Panc1 (cell line): ENCODE results near the gene GRIK3. TPM values are rescaled to one million over a fixed set of nuclear protein-coding genes. Genes with fewer than 3 reads are reported as not detected.
"Not testable (repeated sequence)": the region's sequence is repeated elsewhere in the genome, so short reads cannot be mapped to it uniquely, and the experiment has no call there.

Experiments
- ATAC-seq: fragments of 200-7000 bp; cut with Tn5 transposase; 2 replicates; pipeline ENCODE4 v1.9.1; 2020; ENCODE audit warnings: mild to moderate bottlenecking, moderate library complexity
- BruUV-seq: library from RNA; stranded (reverse); fragments of 400-500 nt; replicated peaks from 2 replicates; lab custom pipeline; 2021; lab: Mats Ljungman, UMichigan
- CTCF ChIA-PET: fragments of 300-600 bp; sonication (Branson Sonifier 250); formaldehyde crosslinking; loops from one replicate; lab custom pipeline; 2022; ENCODE audit warnings: antibody characterized with exemption; lab: Charles Lee
- POLR2A ChIA-PET: fragments of 300-600 bp; sonication (Branson Sonifier 250); formaldehyde crosslinking; loops from one replicate; lab custom pipeline; 2022; ENCODE audit warnings: antibody characterized with exemption; lab: Charles Lee
- DNase-seq: peaks from one replicate; pipeline ENCODE4 v3.0.0-alpha.2; 2010; ENCODE audit warnings: low read depth, low spot score
- H3K27ac ChIP-seq: 2 replicates; pipeline ENCODE4 v1.5.1; 2011; ENCODE audit warnings: mild to moderate bottlenecking, low read length, inconsistent platforms
- H3K27me3 ChIP-seq: fragments of 200-500 bp; sonication (Bioruptor generic); 2 replicates; pipeline ENCODE4 v1.6.0; 2014; ENCODE audit warnings: low read length, inconsistent platforms; ENCODE audit not compliant: control insufficient read depth, insufficient read depth
- H3K36me3 ChIP-seq: fragments of 200-500 bp; sonication (Bioruptor generic); 2 replicates; pipeline ENCODE4 v1.5.1; 2014; ENCODE audit warnings: inconsistent platforms, mild to moderate bottlenecking, low read length, moderate library complexity; ENCODE audit not compliant: control insufficient read depth, insufficient read depth
- H3K4me1 ChIP-seq: 2 replicates; pipeline ENCODE4 v1.5.1; 2011; ENCODE audit warnings: inconsistent platforms, mild to moderate bottlenecking, low read length, moderate library complexity; ENCODE audit not compliant: control insufficient read depth, insufficient read depth
- H3K4me3 ChIP-seq, 2 experiments: 2 replicates each; pipeline ENCODE4 v1.5.1; 2011 to 2012; ENCODE audit warnings: low read depth in 2 of 2, low read length in 2 of 2, mild to moderate bottlenecking in 2 of 2, inconsistent platforms in 1 of 2, moderate library complexity in 1 of 2
- H3K9me3 ChIP-seq: fragments of 200-500 bp; sonication (Bioruptor generic); 2 replicates; pipeline ENCODE4 v1.5.1; 2014; ENCODE audit warnings: low read depth, mild to moderate bottlenecking, inconsistent platforms, low read length, moderate library complexity; ENCODE audit not compliant: control insufficient read depth, insufficient read depth
- POLR2AphosphoS5 ChIP-seq: IDR thresholded peaks from 2 replicates; pipeline ENCODE4 v1.6.1; 2012; ENCODE audit warnings: mild to moderate bottlenecking, low read depth, low read length, moderate library complexity
- SIN3A ChIP-seq: IDR thresholded peaks from 2 replicates; pipeline ENCODE4 v1.6.1; 2012; ENCODE audit warnings: low read depth, mild to moderate bottlenecking, low read length, moderate library complexity, borderline replicate concordance; ENCODE audit not compliant: insufficient read depth
- TCF7L2 ChIP-seq: IDR thresholded peaks from 2 replicates; pipeline ENCODE4 v1.6.1; 2011; ENCODE audit warnings: mild to moderate bottlenecking, low read depth, low read length, inconsistent platforms
- in situ Hi-C: cut with HindIII; loops from 2 replicates; pipeline ENCODE4 v1.10.0; 2016; ENCODE audit warnings: low sequenced_read_pairs, low pct_unique_long_range_greater_than_20kb
- intact Hi-C: fragments of 100-400 bp; cut with micrococcal nuclease; formaldehyde crosslinking; loops from one replicate; pipeline ENCODE4 v1.10.0; 2022; ENCODE audit not compliant: unreplicated experiment
- total RNA-seq: library from RNA; stranded (reverse); gene quantifications from one replicate; pipeline ENCODE4 v1.2.1, GENCODE V29; 2021; ENCODE audit not compliant: unreplicated experiment
- TF ChIP-seq, protein P1 (sequence below), 2 experiments: IDR thresholded peaks; 2 replicates each; pipeline ENCODE4 v1.6.1; 2011 to 2012; ENCODE audit warnings: low read depth in 2 of 2, control low read depth in 1 of 2, low read length in 1 of 2, mild to moderate bottlenecking in 1 of 2, moderate library complexity in 1 of 2; ENCODE audit not compliant: insufficient read depth in 1 of 2
- TF ChIP-seq, protein P2 (sequence below): fragments of 450-650 bp; IDR thresholded peaks from 2 replicates; pipeline ENCODE4 v1.5.1; 2017; ENCODE audit warnings: mild to moderate bottlenecking

Gene GRIK3
- total RNA-seq, 1 experiment from 2014 or later = not detected

DNA sequence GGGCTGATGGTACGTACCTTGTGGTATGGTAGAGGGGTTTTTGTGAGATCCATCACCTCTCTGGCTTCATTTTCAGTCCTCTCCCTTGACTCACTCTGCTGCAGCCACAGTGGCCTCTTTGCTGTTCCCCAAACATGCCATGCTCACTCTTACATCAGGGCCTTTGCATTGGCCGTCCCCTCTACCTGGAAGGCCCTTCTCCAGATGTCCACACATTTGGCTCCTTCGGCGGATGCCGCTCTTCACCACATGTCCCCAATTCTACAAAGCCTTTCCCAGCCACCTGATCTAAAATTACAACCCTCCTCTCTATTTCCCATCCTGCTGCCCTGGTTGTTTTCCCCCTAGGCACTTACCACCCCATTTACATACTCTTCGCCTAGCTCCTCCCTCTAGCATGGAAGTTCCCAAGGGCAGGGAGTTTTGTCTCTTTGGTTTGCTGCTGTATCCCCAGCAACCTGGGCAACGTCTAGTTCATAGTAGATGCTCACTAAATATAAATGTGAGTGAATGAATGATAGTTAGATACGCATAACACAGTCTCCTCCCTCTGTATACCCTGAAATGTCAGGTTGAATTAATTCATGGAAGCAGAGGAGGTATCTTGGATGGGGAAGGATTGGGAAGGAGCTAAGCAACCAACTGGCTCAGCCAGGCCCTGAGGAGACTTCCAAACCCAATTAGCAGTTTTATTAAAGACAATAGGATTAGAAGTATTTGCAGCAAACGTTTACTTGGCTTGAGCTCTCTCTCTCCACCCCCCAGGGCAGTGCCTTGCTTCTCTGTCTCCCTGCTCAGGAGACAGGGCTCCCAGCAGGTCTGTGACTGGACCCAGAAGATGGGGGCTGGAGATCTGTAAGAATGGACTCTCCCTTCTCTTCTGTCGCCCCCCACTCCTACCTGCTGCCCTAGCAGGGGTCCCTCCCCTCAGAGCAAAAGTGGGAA lies 264.2 kb downstream of the GRIK3 start:
- H3K4me3 ChIP-seq = no peak overlapping the region
- no peak for ATAC-seq
- no TSS peak for BruUV-seq
- DNase-seq = no peak
- no peaks in the 10 kb centered on the region for H3K9me3 ChIP-seq
- H3K27me3 ChIP-seq = no peaks in the 10 kb centered on the region
- H3K36me3 ChIP-seq = no peaks in the 10 kb centered on the region
- TF ChIP-seq, protein P1, sequence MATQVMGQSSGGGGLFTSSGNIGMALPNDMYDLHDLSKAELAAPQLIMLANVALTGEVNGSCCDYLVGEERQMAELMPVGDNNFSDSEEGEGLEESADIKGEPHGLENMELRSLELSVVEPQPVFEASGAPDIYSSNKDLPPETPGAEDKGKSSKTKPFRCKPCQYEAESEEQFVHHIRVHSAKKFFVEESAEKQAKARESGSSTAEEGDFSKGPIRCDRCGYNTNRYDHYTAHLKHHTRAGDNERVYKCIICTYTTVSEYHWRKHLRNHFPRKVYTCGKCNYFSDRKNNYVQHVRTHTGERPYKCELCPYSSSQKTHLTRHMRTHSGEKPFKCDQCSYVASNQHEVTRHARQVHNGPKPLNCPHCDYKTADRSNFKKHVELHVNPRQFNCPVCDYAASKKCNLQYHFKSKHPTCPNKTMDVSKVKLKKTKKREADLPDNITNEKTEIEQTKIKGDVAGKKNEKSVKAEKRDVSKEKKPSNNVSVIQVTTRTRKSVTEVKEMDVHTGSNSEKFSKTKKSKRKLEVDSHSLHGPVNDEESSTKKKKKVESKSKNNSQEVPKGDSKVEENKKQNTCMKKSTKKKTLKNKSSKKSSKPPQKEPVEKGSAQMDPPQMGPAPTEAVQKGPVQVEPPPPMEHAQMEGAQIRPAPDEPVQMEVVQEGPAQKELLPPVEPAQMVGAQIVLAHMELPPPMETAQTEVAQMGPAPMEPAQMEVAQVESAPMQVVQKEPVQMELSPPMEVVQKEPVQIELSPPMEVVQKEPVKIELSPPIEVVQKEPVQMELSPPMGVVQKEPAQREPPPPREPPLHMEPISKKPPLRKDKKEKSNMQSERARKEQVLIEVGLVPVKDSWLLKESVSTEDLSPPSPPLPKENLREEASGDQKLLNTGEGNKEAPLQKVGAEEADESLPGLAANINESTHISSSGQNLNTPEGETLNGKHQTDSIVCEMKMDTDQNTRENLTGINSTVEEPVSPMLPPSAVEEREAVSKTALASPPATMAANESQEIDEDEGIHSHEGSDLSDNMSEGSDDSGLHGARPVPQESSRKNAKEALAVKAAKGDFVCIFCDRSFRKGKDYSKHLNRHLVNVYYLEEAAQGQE (IDR thresholded peaks at IDR 0.05; ENCODE audit: insufficient read depth in 1 of 2, low read depth in 2 of 2, low read length in 1 of 2) = no peak
- no peak for TF ChIP-seq SIN3A
- TF ChIP-seq, protein P2, sequence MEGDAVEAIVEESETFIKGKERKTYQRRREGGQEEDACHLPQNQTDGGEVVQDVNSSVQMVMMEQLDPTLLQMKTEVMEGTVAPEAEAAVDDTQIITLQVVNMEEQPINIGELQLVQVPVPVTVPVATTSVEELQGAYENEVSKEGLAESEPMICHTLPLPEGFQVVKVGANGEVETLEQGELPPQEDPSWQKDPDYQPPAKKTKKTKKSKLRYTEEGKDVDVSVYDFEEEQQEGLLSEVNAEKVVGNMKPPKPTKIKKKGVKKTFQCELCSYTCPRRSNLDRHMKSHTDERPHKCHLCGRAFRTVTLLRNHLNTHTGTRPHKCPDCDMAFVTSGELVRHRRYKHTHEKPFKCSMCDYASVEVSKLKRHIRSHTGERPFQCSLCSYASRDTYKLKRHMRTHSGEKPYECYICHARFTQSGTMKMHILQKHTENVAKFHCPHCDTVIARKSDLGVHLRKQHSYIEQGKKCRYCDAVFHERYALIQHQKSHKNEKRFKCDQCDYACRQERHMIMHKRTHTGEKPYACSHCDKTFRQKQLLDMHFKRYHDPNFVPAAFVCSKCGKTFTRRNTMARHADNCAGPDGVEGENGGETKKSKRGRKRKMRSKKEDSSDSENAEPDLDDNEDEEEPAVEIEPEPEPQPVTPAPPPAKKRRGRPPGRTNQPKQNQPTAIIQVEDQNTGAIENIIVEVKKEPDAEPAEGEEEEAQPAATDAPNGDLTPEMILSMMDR = no peak
- no peak for TF ChIP-seq TCF7L2
- TF ChIP-seq POLR2AphosphoS5 = no peak
- H3K27ac ChIP-seq = no peak overlapping the region
- ChIA-PET POLR2A (no interaction called here), CTCF (no interaction called here)
- no peaks in the 10 kb centered on the region for H3K4me1 ChIP-seq
- intact Hi-C loops (loop anchor here (10.0 kb wide), 1 partner anchor 1965 kb away; no protein-coding TSS in a partner anchor), in situ Hi-C loops (no loop called here)

DNA sequence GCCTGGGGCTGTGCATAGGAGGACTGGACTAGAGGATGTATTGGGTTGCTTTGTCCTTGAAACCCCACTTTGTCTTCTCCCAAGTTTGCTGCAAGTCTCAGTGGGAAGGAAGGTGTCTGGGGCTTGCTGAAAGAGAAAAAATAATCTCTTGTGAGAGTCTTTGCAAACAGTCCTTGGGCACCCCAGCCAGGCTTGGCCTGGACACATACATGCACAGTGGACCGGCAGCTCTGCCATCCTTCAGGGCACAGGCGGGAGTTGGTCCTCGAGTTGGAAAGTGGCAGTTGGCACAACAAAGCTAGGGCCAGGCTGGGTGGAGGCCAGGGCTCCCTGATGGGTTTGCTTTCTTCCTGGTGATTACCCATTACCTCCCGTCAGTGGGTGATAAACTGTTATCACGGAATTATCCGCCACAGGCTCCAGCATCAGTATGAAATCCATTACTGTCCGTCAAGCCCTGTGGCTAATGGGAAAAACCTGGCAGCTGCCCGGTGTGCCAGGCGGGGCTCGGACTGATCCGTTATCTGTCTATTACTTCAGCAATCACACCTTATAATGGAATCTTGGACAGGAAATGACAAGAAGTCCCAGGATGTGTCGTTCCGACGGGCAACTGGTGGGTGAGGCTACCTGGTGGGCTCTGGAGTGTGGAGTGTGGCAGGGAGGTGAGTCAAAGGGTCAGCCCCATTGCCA lies 265.7 kb downstream of the GRIK3 start:
- ChIA-PET POLR2A (no interaction called here), CTCF (no interaction called here)
- H3K4me1 ChIP-seq = no peaks in the 10 kb centered on the region
- no peak for ATAC-seq
- no peak overlapping the region for H3K27ac ChIP-seq
- no peaks in the 10 kb centered on the region for H3K9me3 ChIP-seq
- no TSS peak for BruUV-seq
- intact Hi-C loops (no loop called here), in situ Hi-C loops (no loop called here)
- H3K36me3 ChIP-seq = no peaks in the 10 kb centered on the region
- no peaks in the 10 kb centered on the region for H3K27me3 ChIP-seq
- TF ChIP-seq, protein P2 = no peak
- TF ChIP-seq TCF7L2 (no peak), POLR2AphosphoS5 (no peak), SIN3A (no peak)
- TF ChIP-seq, protein P1 (IDR thresholded peaks at IDR 0.05; ENCODE audit: insufficient read depth in 1 of 2, low read depth in 2 of 2, low read length in 1 of 2) = no peak
- no peak for DNase-seq
- H3K4me3 ChIP-seq = no peak overlapping the region

DNA sequence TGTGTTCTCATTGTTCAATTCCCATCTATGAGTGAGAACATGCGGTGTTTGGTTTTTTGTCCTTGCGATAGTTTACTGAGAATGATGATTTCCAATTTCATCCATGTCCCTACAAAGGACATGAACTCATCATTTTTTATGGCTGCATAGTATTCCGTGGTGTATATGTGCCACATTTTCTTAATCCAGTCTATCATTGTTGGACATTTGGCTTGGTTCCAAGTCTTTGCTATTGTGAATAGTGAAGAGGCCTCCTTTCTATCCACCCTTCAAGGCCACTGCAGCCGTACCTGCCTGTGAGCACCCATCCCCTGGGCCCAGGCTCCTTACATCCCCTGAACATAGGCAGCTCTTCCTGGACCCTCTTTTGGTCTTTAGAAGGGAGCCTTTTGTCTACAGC lies 266.9 kb downstream of the GRIK3 start:
- H3K27ac ChIP-seq, BruUV-seq, in situ Hi-C loops, POLR2A ChIA-PET, ATAC-seq, H3K9me3 ChIP-seq, H3K4me3 ChIP-seq, H3K27me3 ChIP-seq, DNase-seq, intact Hi-C loops, H3K36me3 ChIP-seq, H3K4me1 ChIP-seq, CTCF ChIA-PET: not testable (repeated sequence)
